Gastrocnemius medialis (tissue), 4 donors: ENCODE measurements around the gene ATM.

Experiments used
- CTCF ChIP-seq, 5 experiments: fragments of 450-650 bp in 3 of 5; fragments of 200-600 bp in 2 of 5; sonication (generic) in 2 of 5; IDR thresholded peaks in 4 of 5; conservative IDR thresholded peaks in 1 of 5; 1 replicate in 4 of 5; 2 replicates in 1 of 5; pipeline ENCODE4 v1.5.1; 2016 to 2019; ENCODE audit warnings: antibody characterized with exemption in 5 of 5, mild to moderate bottlenecking in 3 of 5, moderate library complexity in 3 of 5
- POLR2A ChIP-seq, 2 donors: fragments of 450-650 bp; IDR thresholded peaks; one replicate each; pipeline ENCODE4 v1.6.1; 2017; ENCODE audit warnings: antibody characterized with exemption in 2 of 2, mild to moderate bottlenecking in 2 of 2, moderate library complexity in 2 of 2

- no peak for TF ChIP-seq CTCF (IDR thresholded peaks at IDR 0.05 in 4 of 5, conservative IDR thresholded peaks at IDR 0.05 in 1 of 5)
- TF ChIP-seq POLR2A (IDR thresholded peaks at IDR 0.05), result no peak
Observed at GRCh38 chr11:108370315-108370714, 147.4 kb downstream of the ATM start.
